ENCODE data around the gene IL2RA. TPM values are rescaled to one million over a fixed set of nuclear protein-coding genes. Genes with fewer than 3 reads are reported as not detected.

Gene IL2RA
- total RNA-seq, 2 donors from 2014 or later: 21.0 to 48.2 TPM

GRCh38 chr10:5996696-5997095 lies 65.5 kb downstream of the IL2RA start:
- H3K4me1 ChIP-seq (ENCODE audit: control insufficient read depth in 1 of 2, low read depth in 2 of 2): no peaks in the 10 kb centered on the region
- H3K27ac ChIP-seq: no peak overlapping the region
- H3K36me3 ChIP-seq: no peaks in the 10 kb centered on the region
- H3K27me3 ChIP-seq (replicated peaks; ENCODE audit: insufficient read depth): no peaks in the 10 kb centered on the region
- ATAC-seq (ENCODE audit: insufficient number of reproducible peaks, low FRiP score, low read depth): no peak
- peaks cover 7% of the 10 kb centered on the region for H3K9me3 ChIP-seq
- no peak for DNase-seq (ENCODE audit: low spot score)
- TF ChIP-seq, protein P1, sequence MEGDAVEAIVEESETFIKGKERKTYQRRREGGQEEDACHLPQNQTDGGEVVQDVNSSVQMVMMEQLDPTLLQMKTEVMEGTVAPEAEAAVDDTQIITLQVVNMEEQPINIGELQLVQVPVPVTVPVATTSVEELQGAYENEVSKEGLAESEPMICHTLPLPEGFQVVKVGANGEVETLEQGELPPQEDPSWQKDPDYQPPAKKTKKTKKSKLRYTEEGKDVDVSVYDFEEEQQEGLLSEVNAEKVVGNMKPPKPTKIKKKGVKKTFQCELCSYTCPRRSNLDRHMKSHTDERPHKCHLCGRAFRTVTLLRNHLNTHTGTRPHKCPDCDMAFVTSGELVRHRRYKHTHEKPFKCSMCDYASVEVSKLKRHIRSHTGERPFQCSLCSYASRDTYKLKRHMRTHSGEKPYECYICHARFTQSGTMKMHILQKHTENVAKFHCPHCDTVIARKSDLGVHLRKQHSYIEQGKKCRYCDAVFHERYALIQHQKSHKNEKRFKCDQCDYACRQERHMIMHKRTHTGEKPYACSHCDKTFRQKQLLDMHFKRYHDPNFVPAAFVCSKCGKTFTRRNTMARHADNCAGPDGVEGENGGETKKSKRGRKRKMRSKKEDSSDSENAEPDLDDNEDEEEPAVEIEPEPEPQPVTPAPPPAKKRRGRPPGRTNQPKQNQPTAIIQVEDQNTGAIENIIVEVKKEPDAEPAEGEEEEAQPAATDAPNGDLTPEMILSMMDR (IDR thresholded peaks at IDR 0.05): no peak
- no peak overlapping the region for H3K4me3 ChIP-seq

GRCh38 chr10:5992398-5992797 lies 69.8 kb downstream of the IL2RA start:
- Histone ChIP-seq H3K4me3 (no peak overlapping the region), H3K9me3 (peaks cover 8% of the 10 kb centered on the region), H3K4me1 (ENCODE audit: control insufficient read depth in 1 of 2, low read depth in 2 of 2) (no peaks in the 10 kb centered on the region), H3K27me3 (replicated peaks; ENCODE audit: insufficient read depth) (no peaks in the 10 kb centered on the region), H3K36me3 (no peaks in the 10 kb centered on the region), H3K27ac (no peak overlapping the region)
- TF ChIP-seq, protein P1 (IDR thresholded peaks at IDR 0.05): no peak
- DNase-seq (ENCODE audit: low spot score): no peak
- no peak for ATAC-seq (ENCODE audit: insufficient number of reproducible peaks, low FRiP score, low read depth)

GRCh38 chr10:5991708-5992107 lies 70.5 kb downstream of the IL2RA start:
- Histone ChIP-seq H3K4me3 (no peak overlapping the region), H3K4me1 (ENCODE audit: control insufficient read depth in 1 of 2, low read depth in 2 of 2) (no peaks in the 10 kb centered on the region), H3K27me3 (replicated peaks; ENCODE audit: insufficient read depth) (no peaks in the 10 kb centered on the region), H3K27ac (no peak overlapping the region), H3K36me3 (no peaks in the 10 kb centered on the region), H3K9me3 (peaks cover 8% of the 10 kb centered on the region)
- DNase-seq (ENCODE audit: low spot score) (no peak), ATAC-seq (ENCODE audit: insufficient number of reproducible peaks, low FRiP score, low read depth) (no peak)
- TF ChIP-seq, protein P1 (IDR thresholded peaks at IDR 0.05): no peak

DNA sequence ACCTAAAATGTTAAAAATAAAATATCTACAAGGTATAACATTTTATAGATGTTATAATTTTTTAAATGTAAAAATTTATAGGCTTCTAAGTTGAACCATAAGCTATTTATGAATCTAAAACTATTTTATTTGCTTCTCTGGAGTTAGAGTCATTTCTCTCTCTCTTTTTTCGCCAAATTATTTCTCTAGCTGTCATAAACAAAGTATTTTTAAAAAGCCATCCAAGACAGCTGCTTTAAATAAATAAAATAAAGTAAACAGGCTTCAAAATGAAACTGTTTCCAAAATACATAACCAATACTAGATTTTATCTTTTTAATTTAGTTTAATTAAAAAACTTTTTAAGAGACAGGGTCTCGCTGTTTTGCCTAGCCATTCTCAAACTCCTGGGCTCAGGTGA lies 72.4 kb downstream of the IL2RA start:
- Histone ChIP-seq H3K27ac (no peak overlapping the region), H3K36me3 (no peaks in the 10 kb centered on the region), H3K9me3 (peaks cover 8% of the 10 kb centered on the region), H3K4me1 (ENCODE audit: control insufficient read depth in 1 of 2, low read depth in 2 of 2) (no peaks in the 10 kb centered on the region), H3K4me3 (no peak overlapping the region), H3K27me3 (replicated peaks; ENCODE audit: insufficient read depth) (no peaks in the 10 kb centered on the region)
- TF ChIP-seq, protein P1 (IDR thresholded peaks at IDR 0.05): no peak
- no peak for DNase-seq (ENCODE audit: low spot score)
- ATAC-seq (ENCODE audit: insufficient number of reproducible peaks, low FRiP score, low read depth): no peak

GRCh38 chr10:5988336-5988920 lies 73.7 kb downstream of the IL2RA start:
- H3K4me1 ChIP-seq (ENCODE audit: control insufficient read depth in 1 of 2, low read depth in 2 of 2): no peaks in the 10 kb centered on the region
- TF ChIP-seq, protein P1 (IDR thresholded peaks at IDR 0.05): no peak

More at GRCh38 chr10:5988336-5988920, 73.7 kb downstream of the IL2RA start:
- H3K9me3 ChIP-seq: peaks cover 4% of the 10 kb centered on the region
- no peak overlapping the region for H3K27ac ChIP-seq
- ATAC-seq (ENCODE audit: insufficient number of reproducible peaks, low FRiP score, low read depth) (no peak), DNase-seq (ENCODE audit: low spot score) (no peak)
- no peaks in the 10 kb centered on the region for H3K27me3 ChIP-seq (replicated peaks; ENCODE audit: insufficient read depth)
- no peaks in the 10 kb centered on the region for H3K36me3 ChIP-seq
- H3K4me3 ChIP-seq: no peak overlapping the region
